Smooth muscle cell (in vitro differentiated cells): Measurements from ENCODE around the gene FSCN2. TPM values are rescaled to one million over a fixed set of nuclear protein-coding genes. Genes with fewer than 3 reads are reported as not detected.

ENCODE experiments used
- DNase-seq: peaks from one replicate; lab custom pipeline; 2025; ENCODE audit not compliant: unreplicated experiment; lab: John Stamatoyannopoulos, UW
- H2AFZ ChIP-seq: fragments of 200-600 bp; sonication (generic); 2 replicates; pipeline ENCODE4 v1.6.0; 2016; ENCODE audit warnings: antibody characterized with exemption, low read depth, mild to moderate bottlenecking
- H3F3A ChIP-seq: fragments of 200-600 bp; sonication (generic); 2 replicates; pipeline ENCODE4 v1.6.0; 2017; ENCODE audit warnings: antibody characterized with exemption, low read depth
- H3K27ac ChIP-seq: fragments of 200-600 bp; sonication (generic); 2 replicates; pipeline ENCODE4 v1.5.1; 2016; ENCODE audit warnings: low read depth, mild to moderate bottlenecking
- H3K27me3 ChIP-seq: fragments of 200-600 bp; sonication (generic); 2 replicates; pipeline ENCODE4 v1.6.1; 2016; ENCODE audit warnings: low read depth, mild to moderate bottlenecking
- H3K36me3 ChIP-seq: fragments of 200-600 bp; sonication (generic); 2 replicates; pipeline ENCODE4 v1.5.1; 2016; ENCODE audit warnings: low read depth
- H3K4me1 ChIP-seq: fragments of 200-600 bp; sonication (generic); 2 replicates; pipeline ENCODE4 v1.5.1; 2016; ENCODE audit warnings: low read depth
- H3K4me2 ChIP-seq: fragments of 200-600 bp; sonication (generic); 2 replicates; pipeline ENCODE4 v1.6.0; 2016; ENCODE audit warnings: mild to moderate bottlenecking
- H3K4me3 ChIP-seq: fragments of 200-600 bp; sonication (generic); 2 replicates; pipeline ENCODE4 v1.5.1; 2016; ENCODE audit warnings: mild to moderate bottlenecking
- H3K79me2 ChIP-seq: fragments of 200-600 bp; sonication (generic); 2 replicates; pipeline ENCODE4 v1.6.0; 2016; ENCODE audit warnings: low read depth, mild to moderate bottlenecking
- H3K9ac ChIP-seq: fragments of 200-600 bp; sonication (generic); 2 replicates; pipeline ENCODE4 v1.6.0; 2016; ENCODE audit warnings: low read depth
- H3K9me3 ChIP-seq: fragments of 200-600 bp; sonication (generic); replicated peaks from 2 replicates; pipeline ENCODE4 v1.5.1; 2016; ENCODE audit warnings: low read depth
- H4K20me1 ChIP-seq: fragments of 200-600 bp; sonication (generic); 2 replicates; pipeline ENCODE4 v1.6.0; 2016; ENCODE audit warnings: low read depth
- CTCF ChIP-seq: fragments of 200-600 bp; sonication (generic); IDR thresholded peaks from 2 replicates; pipeline ENCODE4 v1.5.1; 2017; ENCODE audit warnings: borderline replicate concordance, mild to moderate bottlenecking, antibody characterized with exemption; ENCODE audit not compliant: insufficient read depth, poor library complexity, severe bottlenecking
- WGBS: methylation state at CpG from one replicate; pipeline ENCODE4 v1.1.7; 2016; ENCODE audit warnings: low lambda C conversion rate; 5-methylcytosine and 5-hydroxymethylcytosine counted together
- polyA plus RNA-seq: library from polyadenylated mRNA; unstranded; fragments of >200 nt; fragmentation: Nextera tagmentation; extraction: Ambion mirVana; gene quantifications from 2 replicates; pipeline ENCODE4 v1.2.1, GENCODE V29; 2016
- total RNA-seq: library from RNA; depleted of rRNA; stranded (reverse); fragments of >200 nt; gene quantifications from 2 replicates; pipeline ENCODE4 v1.2.3, GENCODE V29; 2014

FSCN2 gene
- total and polyA plus RNA-seq, 2 experiments from 2014 or later = 0.63 to 0.72 TPM

DNA sequence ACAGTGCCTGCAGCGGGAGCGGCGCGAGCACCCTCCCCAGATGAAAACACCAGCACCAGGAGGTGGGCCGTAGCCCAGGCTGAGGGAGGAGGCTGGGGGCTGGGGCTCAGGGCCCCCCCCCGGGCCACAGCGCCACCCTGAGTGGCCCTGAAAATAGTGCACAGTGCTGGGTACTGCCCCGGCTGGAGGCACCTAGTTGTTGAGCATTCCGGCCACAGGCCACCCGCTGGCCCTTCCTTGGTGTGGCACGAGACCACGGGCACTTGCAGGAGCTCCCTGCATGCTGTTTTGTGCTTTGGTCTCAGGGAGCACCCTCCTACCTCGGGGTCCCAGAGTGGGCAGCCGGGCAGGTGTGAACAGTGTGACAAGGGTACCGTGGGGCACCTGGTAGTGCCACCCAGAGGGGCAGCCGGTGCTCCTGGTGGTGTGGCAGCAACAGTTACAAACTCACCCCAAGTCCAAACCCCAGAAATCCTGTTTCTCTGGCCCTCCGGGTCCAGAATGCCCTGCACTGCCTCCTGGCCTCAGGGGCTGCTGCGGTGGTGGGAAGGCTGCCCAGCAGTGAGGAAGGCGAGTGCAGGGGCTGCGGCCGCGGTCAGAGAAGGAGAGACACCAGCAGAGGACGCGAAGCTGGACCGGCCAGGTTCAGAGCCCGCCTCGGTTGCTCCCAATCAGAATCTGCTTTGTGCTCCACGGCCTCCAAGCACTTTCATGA is 11.9 kb downstream of the FSCN2 start:
- H3K27ac ChIP-seq = no peak overlapping the region
- no peaks in the 10 kb centered on the region for H3F3A ChIP-seq
- 96% methylated on average over 28 of the region's 28 CpGs for whole genome bisulfite sequencing
- no peak overlapping the region for H3K4me3 ChIP-seq
- H4K20me1 ChIP-seq = peaks cover 10% of the 10 kb centered on the region
- no peak overlapping the region for H3K4me2 ChIP-seq
- no peak for TF ChIP-seq CTCF
- H3K4me1 ChIP-seq = peaks cover 9% of the 10 kb centered on the region
- no peak overlapping the region for H3K9ac ChIP-seq
- no peak overlapping the region for H2AFZ ChIP-seq
- DNase-seq = no peak
- peaks cover 11% of the 10 kb centered on the region for H3K27me3 ChIP-seq
- no peaks in the 10 kb centered on the region for H3K79me2 ChIP-seq
- no peaks in the 10 kb centered on the region for H3K36me3 ChIP-seq
- no peaks in the 10 kb centered on the region for H3K9me3 ChIP-seq

- H3K79me2 ChIP-seq = no peaks in the 10 kb centered on the region
- WGBS = 98% methylated on average over 14 of the region's 14 CpGs
Observed at GRCh38 chr17:81540676-81541027, 12.5 kb downstream of the FSCN2 start.

DNA sequence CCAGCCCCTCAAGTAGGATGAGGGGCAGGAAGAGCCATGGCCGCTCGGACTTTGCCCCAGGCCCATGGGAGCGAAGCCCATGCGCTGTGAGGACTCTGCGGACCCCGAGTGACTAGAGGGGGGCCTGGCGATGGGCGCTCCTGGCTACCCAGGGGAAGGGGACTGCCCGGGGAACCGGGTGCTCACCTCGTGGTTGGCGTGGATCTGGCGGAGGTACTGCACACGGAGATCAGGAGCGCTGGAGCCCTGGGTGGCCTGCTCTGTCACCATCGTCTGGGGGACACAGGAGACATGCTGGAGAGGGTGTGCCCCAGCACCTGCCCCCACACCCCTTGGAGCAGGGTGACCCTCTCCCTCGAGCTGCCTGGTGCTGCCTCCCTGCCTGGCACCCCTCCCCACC is 12.9 kb downstream of the FSCN2 start:
- Histone ChIP-seq H3K9ac (no peak overlapping the region), H3K4me3 (no peak overlapping the region), H3K9me3 (no peaks in the 10 kb centered on the region), H3K79me2 (no peaks in the 10 kb centered on the region), H3K4me1 (peaks cover 9% of the 10 kb centered on the region), H3K36me3 (no peaks in the 10 kb centered on the region), H4K20me1 (peaks cover 10% of the 10 kb centered on the region), H3F3A (no peaks in the 10 kb centered on the region), H2AFZ (no peak overlapping the region), H3K4me2 (no peak overlapping the region), H3K27ac (no peak overlapping the region), H3K27me3 (peaks cover 6% of the 10 kb centered on the region)
- 90% methylated on average over 17 of the region's 17 CpGs for WGBS
- no peak for TF ChIP-seq CTCF
- no peak for DNase-seq

More at GRCh38 chr17:81540676-81541027, 12.5 kb downstream of the FSCN2 start:
- TF ChIP-seq CTCF = no peak
- no peak overlapping the region for H3K27ac ChIP-seq
- H3K9ac ChIP-seq = no peak overlapping the region
- no peak overlapping the region for H3K4me2 ChIP-seq
- H3K27me3 ChIP-seq = peaks cover 11% of the 10 kb centered on the region
- H4K20me1 ChIP-seq = peaks cover 10% of the 10 kb centered on the region
- H3K4me3 ChIP-seq = no peak overlapping the region
- no peak overlapping the region for H2AFZ ChIP-seq
- no peaks in the 10 kb centered on the region for H3K36me3 ChIP-seq
- no peaks in the 10 kb centered on the region for H3K9me3 ChIP-seq
- H3K4me1 ChIP-seq = peaks cover 9% of the 10 kb centered on the region
- no peak for DNase-seq
- no peaks in the 10 kb centered on the region for H3F3A ChIP-seq
